Loucy (cell line): ENCODE results near the gene ERCC4.

Source experiments
- CTCF ChIP-seq: fragments of 200-600 bp; sonication (generic); conservative IDR thresholded peaks from 2 replicates; pipeline ENCODE4 v1.5.1; 2014; ENCODE audit warnings: mild to moderate bottlenecking, antibody characterized with exemption, low read length
- EZH2phosphoT487 ChIP-seq: fragments of 200-600 bp; IDR thresholded peaks from 2 replicates; pipeline ENCODE4 v1.6.1; 2018; ENCODE audit warnings: antibody characterized with exemption, mild to moderate bottlenecking, moderate library complexity, borderline replicate concordance

DNA sequence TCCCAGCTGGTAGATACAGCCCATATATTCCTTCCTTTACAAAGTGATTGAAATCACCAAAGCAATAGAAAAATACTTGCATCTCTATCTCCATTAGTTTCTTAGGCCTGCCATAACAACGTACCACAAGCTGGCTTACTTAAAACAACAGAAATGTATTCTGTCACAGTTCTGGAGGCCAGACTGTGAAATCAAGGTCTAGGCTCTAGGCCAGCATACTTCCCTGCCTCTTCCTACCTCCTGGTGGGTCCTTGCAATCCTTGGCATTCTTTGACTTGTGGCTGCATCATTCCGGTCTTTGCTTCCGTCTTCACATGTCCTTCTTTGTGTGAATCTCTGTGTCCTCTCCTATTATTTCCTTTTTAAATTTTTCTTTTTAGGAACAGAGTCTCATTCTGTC, 62.5 kb downstream of the ERCC4 start:
- TF ChIP-seq CTCF: no peak
- no peak for TF ChIP-seq EZH2phosphoT487
